ENCODE data around the gene FKBP2.
"Not testable (repeated sequence)": the region's sequence is repeated elsewhere in the genome, so short reads cannot be mapped to it uniquely, and the experiment has no call there.

Gene FKBP2

GRCh38 chr11:64233913-64234586, 6.8 kb upstream of the FKBP2 start, which contains the start of gene VEGFB:
Gene VEGFB (plus strand): TSS chr11:64234584. CDS start chr11:64234834, 250 bp downstream.
- DNase-seq (ENCODE audit: low read depth in 2 of 2): peak in 1 of 2 donors; percentile 65

DNA sequence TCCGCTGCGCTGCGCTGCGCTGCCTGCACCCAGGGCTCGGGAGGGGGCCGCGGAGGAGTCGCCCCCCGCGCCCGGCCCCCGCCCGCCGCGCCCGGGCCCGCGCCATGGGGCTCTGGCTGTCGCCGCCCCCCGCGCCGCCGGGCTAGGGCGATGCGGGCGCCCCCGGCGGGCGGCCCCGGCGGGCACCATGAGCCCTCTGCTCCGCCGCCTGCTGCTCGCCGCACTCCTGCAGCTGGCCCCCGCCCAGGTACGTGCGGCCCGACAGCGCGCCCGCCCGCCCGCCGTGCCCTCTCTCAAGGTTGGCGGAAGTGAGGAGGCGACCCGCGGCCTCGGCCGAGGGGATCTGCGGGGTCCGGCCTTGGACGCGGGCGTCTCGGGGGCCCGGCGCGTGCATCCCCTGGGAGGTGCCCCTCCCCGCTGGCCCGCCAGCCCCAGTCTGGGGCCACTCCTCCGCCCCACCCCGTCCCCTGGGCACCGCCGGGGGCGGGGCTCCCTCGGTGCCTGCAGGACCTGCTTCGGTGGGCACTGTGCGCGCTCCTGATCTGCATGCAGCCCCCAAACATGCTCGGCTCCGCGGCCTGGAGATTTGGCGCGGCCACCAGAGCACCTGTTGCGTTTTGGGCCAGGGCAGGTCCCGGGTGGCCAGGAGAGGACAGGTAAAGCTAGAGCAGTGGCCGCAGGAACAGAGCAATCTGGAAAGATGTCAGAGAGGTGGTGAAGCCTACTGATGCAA, 6.1 kb upstream of the FKBP2 start:
- DNase-seq (ENCODE audit: low read depth in 2 of 2): no peak

- DNase-seq (ENCODE audit: low read depth in 2 of 2): no peak
Measured at GRCh38 chr11:64235437-64236161, 5.3 kb upstream of the FKBP2 start.

DNA sequence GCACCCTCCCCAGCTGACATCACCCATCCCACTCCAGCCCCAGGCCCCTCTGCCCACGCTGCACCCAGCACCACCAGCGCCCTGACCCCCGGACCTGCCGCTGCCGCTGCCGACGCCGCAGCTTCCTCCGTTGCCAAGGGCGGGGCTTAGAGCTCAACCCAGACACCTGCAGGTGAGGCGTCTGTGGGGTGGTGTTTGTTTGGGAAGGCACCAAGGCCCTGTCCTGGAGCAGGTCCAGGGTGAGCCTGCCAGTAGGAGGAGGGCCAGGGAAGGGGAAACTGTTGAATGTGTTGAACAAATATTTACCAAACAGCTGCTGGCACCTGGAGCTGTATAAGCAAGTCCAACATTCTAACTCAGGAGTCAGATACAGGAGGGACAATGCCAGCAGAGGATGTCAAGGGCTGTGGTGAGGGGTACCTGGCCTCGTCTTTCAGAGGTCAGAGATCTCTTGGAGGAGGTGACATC, 3.4 kb upstream of the FKBP2 start:
- DNase-seq (ENCODE audit: low read depth in 2 of 2): no peak

- DNase-seq (ENCODE audit: low read depth in 2 of 2): no peak
Measured at GRCh38 chr11:64238076-64238475, 2.8 kb upstream of the FKBP2 start.

GRCh38 chr11:64238999-64239398, 1.9 kb upstream of the FKBP2 start:
- DNase-seq (ENCODE audit: low read depth in 2 of 2): no peak

DNA sequence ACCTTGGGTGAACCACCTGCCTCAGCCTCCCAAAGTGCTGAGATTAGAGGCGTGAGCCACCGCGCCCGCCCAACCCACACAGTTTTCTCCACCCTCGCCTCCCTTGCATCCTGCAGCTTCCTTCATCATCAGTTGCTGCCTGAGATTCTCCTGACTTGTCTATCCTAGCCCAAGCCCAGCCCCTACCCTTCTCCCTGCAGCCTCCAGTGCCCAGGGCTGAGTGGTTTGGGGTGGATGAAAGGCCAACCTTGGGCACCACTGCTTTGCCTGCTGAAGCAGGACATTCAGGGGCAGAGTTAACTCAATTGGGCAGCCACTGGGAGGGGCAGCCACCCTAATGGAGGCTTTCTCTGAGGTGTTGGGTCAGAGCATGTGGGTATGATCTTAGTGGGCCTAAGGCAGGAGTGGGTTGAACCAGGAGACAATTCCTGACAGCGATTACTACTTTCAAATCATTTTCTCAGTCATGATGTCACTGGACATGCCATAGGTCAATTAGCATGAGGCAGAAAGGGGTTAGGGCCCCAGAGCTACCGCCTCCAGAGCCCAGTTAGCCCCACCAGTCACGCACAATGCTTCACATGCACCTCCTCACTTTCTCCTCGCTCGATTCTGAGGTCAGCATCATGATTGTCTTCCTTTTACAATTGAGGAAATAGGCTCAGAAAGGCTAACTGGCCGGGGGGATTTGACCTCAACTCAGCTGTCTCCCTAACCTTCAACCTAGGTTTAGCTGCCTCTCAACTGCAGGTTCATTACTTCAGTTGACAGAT, 1.0 kb upstream of the FKBP2 start:
- DNase-seq (ENCODE audit: low read depth in 2 of 2): no peak

DNA sequence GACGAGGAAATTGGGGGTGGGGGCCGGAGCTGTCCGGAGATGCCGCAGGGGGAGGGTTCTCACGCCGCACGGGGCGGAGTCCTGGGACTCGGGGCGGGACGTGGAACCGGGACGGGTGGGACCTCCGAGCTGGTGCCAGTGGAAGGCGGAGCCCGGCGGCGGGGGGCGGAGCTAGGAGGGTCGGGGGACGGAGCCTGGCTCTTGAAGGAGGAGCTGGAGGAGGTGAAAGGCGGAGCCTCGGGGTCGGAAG, 271 bp downstream of the FKBP2 start:
- DNase-seq (ENCODE audit: low read depth in 2 of 2): peak; percentile 100

GRCh38 chr11:64241491-64242374, 838 bp downstream of the FKBP2 start:
- DNase-seq (ENCODE audit: low read depth in 2 of 2): no peak

- no peak for DNase-seq (ENCODE audit: low read depth in 2 of 2)
Measured at GRCh38 chr11:64243236-64243854, 2.5 kb downstream of the FKBP2 start.

DNA sequence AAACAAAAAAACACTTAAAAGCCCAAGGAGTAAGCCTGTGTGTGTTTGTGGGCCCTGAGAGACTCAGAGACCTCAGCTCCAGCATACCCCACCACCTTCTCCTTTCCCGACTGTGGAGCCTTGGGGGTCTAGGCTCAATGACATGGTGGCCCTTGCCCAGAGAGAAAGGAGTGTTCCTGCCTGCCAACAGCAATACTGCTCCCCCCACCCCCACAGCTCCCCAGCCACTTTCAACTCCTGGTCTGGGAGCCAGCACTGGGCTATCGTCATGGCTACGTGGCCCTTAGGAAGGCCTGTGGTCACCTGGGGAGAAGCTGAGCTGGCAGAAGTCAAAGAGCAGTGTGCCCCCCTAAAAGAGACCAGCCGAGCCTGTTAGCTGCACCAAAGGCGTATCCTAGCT, 3.2 kb downstream of the FKBP2 start:
- DNase-seq (ENCODE audit: low read depth in 2 of 2): no peak

DNA sequence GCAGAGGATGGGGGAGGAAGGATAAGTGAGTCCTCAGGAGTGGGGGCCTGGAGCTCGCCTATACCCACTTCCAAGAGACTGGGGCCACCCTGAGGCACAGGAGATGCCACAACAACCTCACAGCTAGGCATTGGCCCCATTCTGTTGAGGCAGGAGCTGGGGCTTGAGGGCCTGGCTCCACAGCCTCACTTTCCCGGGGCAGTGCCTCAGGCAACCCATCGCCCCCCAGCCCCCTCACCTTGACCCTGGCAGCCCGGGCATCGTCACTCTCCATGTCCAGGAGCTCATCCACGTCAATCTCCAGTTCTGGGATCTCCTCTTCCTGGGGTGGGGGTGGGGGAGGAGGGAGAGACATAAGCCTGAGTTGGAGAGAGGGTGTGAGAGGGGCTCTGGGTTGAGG, 4.1 kb downstream of the FKBP2 start:
- DNase-seq (ENCODE audit: low read depth in 2 of 2): no peak

- DNase-seq (ENCODE audit: low read depth in 2 of 2): no peak
Measured at GRCh38 chr11:64245401-64245796, 4.5 kb downstream of the FKBP2 start.

DNA sequence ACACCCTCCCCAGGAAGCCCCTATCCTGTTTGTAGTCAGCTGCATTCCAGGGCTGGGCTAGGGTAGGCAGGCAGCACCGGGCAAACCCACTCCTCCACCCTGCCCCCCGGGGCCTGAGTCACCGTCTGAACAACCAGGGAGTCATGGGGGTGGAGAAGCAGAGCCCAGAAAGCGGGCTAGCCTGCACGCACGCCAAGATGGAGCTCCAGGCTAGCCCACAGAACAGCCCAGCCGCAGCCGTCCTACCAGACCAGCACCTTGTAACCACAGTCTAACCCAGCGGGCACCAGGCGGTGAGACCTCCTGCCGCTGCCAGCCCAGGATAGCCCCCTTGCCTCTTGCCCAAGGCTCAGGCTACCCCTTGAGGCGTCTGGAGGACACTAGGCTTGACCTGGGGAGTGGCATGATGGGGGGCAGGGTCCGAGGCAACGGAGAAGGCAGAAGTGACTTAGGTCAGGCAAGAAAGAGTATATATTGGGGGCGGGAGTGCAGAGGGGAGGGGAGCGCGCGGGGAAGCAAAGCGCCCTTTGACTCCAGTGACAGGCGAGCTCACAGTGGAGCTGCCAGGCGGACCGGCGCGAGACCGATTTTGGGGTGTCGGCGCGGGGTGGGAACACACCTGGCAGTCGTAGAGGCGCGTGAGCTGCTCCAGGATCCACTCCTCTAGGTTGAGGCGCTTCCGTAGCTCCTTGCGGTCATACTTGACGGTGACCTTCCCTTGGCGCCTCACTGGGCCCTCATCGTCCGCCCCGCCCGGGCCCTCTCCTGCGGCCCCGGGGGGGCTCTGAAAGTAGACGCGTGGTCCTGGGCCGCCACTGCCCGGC, 5.1 kb downstream of the FKBP2 start:
- DNase-seq (ENCODE audit: low read depth in 2 of 2): peak; percentile 67 to 80

- not testable (repeated sequence) for DNase-seq (ENCODE audit: low read depth in 2 of 2)
Measured at GRCh38 chr11:64246621-64246870, 5.7 kb downstream of the FKBP2 start.

GRCh38 chr11:64246871-64247728, 6.2 kb downstream of the FKBP2 start, which contains the start of gene PPP1R14B:
Gene PPP1R14B (minus strand): TSS chr11:64246943. CDS start chr11:64246673, 270 bp downstream.
- peak; percentile 59 to 78 for DNase-seq (ENCODE audit: low read depth in 2 of 2)

DNA sequence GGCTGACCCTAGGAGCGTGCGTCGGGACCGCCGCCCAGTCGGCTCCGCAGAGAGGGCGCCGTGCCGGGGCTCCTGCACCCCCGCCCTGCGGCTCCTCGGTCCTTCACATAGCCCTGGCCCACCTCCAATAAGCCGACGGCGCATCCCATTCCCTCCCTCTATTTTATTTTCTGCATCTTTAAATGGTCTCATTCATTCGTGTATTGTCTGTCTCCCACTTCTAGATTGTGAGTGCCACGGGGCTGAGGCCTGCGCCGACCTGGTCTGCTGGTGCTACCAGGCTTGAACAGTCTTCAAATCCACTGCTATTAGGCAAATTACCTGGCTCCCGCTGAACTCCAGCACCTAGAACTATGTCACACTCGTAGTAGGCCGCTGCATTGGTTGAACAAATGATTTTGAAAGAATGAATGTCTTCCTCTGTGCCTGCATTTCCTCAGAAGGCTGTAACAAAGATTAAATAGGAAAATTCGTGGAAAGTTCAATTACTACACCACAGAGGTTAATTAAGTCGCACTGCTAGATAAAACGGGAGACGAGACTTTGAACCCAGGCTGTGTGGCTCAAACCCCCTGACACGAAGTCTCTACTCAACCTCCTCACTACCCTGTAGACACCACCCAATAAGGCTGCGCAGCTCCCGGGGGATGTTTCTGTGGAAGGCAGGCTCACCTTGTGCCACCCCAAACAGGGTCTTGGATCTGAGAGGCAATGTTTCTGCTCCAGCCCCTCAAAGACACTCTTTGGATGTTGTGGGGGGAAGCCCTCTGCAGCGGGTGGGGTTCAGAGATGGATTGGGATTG, 7.0 kb downstream of the FKBP2 start:
- DNase-seq (ENCODE audit: low read depth in 2 of 2): no peak

DNA sequence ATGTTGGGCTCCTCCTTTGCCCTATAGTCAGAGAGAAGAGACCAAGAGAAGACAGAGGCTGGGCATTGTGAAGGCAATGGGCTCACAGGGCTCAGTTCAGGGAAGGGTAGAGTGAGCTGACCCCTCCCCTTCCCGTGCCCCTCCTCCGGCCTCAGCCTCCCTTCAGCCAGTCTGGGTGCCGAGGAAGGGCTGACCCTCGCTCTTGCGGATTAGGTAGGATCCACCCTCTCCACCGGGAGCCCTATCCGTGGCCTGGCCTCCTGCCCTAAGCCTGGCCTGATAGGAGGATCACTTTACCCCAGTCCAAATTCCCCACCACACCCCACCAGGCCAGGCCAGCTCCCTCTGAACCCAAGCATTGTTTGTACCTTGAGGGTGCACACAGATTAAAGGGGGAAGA, 7.7 kb downstream of the FKBP2 start:
- no peak for DNase-seq (ENCODE audit: low read depth in 2 of 2)
